ENCODE measurements around the gene PRKD1.

Gene PRKD1

GRCh38 chr14:29587046-29587445 lies 340.6 kb downstream of the PRKD1 start:
- DNase-seq: no peak

- DNase-seq: peak; percentile 82
These were observed 342.7 kb downstream of the PRKD1 start for GRCh38 chr14:29584992-29585391.

GRCh38 chr14:29580763-29581162 lies 346.9 kb downstream of the PRKD1 start:
- DNase-seq: no peak

- DNase-seq: no peak
These were observed 347.8 kb downstream of the PRKD1 start for GRCh38 chr14:29579838-29580237.

GRCh38 chr14:29576927-29577326 lies 350.7 kb downstream of the PRKD1 start:
- DNase-seq: no peak

- no peak for DNase-seq
These were observed 358.5 kb downstream of the PRKD1 start for GRCh38 chr14:29569194-29569593.

- no peak for DNase-seq
These were observed 361.5 kb downstream of the PRKD1 start for GRCh38 chr14:29566194-29566593.

- no peak for DNase-seq
These were observed 369.1 kb downstream of the PRKD1 start for GRCh38 chr14:29558516-29558915.

GRCh38 chr14:29554335-29554734 lies 373.3 kb downstream of the PRKD1 start:
- no peak for DNase-seq

- no peak for DNase-seq
These were observed 374.2 kb downstream of the PRKD1 start for GRCh38 chr14:29553427-29553826.

- DNase-seq: peak; percentile 81 to 82
These were observed 378.7 kb downstream of the PRKD1 start for GRCh38 chr14:29548948-29549370.

GRCh38 chr14:29545714-29546113 lies 381.9 kb downstream of the PRKD1 start:
- DNase-seq: no peak

GRCh38 chr14:29536886-29537511 lies 390.6 kb downstream of the PRKD1 start:
- peak; percentile 12 to 36 for DNase-seq

- peak in 1 of 2 experiments; percentile 19 for DNase-seq
These were observed 398.2 kb downstream of the PRKD1 start for GRCh38 chr14:29529418-29529817.

GRCh38 chr14:29528889-29529288 lies 398.8 kb downstream of the PRKD1 start:
- no peak for DNase-seq

GRCh38 chr14:29527286-29527685 lies 400.4 kb downstream of the PRKD1 start:
- no peak for DNase-seq

Data from SHP77 (cell line).